H4 (cell line): ENCODE results near the gene PANX2. TPM values are rescaled to one million over a fixed set of nuclear protein-coding genes. Genes with fewer than 3 reads are reported as not detected.

Experiments
- DNase-seq: peaks from one replicate; pipeline ENCODE4 v3.0.0-alpha.2; 2015; ENCODE audit warnings: low spot score
- total RNA-seq: library from RNA; depleted of rRNA; stranded (reverse); fragments of >200 nt; shearing (Covaris generic); gene quantifications from 2 replicates; pipeline ENCODE4 v1.2.3, GENCODE V29; 2014; rRNA removed

The PANX2 gene
- total RNA-seq, 1 experiment from 2014 or later = 4.4 TPM

- no peak for DNase-seq
Measured at GRCh38 chr22:50229370-50229769, 58.8 kb downstream of the PANX2 start.

Other genes starting within 250 kb of the PANX2 start
- 18.6 and 30.3 TPM in 2 replicates for gene PIM3, start 210.0 kb upstream of the PANX2 start, total RNA-seq
- not detected in 2 replicates for gene IL17REL, start 158.0 kb upstream of the PANX2 start, total RNA-seq
- gene TTLL8, start 112.4 kb upstream of the PANX2 start, total RNA-seq = not detected in 2 replicates
- 1.4 and 3.3 TPM in 2 replicates for gene MLC1, start 85.3 kb upstream of the PANX2 start, total RNA-seq
- 1.8 and 2.9 TPM in 2 replicates for gene MOV10L1, start 80.7 kb upstream of the PANX2 start, total RNA-seq
- gene TRABD, start 15.2 kb downstream of the PANX2 start, total RNA-seq = 13.7 and 17.2 TPM in 2 replicates
- gene SELENOO, start 30.3 kb downstream of the PANX2 start, total RNA-seq = 13.4 and 19.6 TPM in 2 replicates
- gene TUBGCP6, start 74.3 kb downstream of the PANX2 start, total RNA-seq = 4.9 and 5.0 TPM in 2 replicates
- gene HDAC10, start 80.5 kb downstream of the PANX2 start, total RNA-seq = 5.1 and 5.9 TPM in 2 replicates
- 33.3 and 37.8 TPM in 2 replicates for gene MAPK12, start 91.0 kb downstream of the PANX2 start, total RNA-seq
- gene MAPK11, start 99.6 kb downstream of the PANX2 start, total RNA-seq = 4.0 and 5.5 TPM in 2 replicates
- gene PLXNB2, start 136.9 kb downstream of the PANX2 start, total RNA-seq = 42.4 and 53.2 TPM in 2 replicates
- 0.35 and 1.3 TPM in 2 replicates for gene DENND6B, start 156.3 kb downstream of the PANX2 start, total RNA-seq
- 22.9 and 32.1 TPM in 2 replicates for gene PPP6R2, start 172.6 kb downstream of the PANX2 start, total RNA-seq